GM18498 (cell line): ENCODE measurements around the gene AP2B1.

Experiments
- ATAC-seq: cut with Tn5 transposase; IDR thresholded peaks from one replicate; pipeline ENCODE4 v1.9.1; 2021; ENCODE audit warnings: mild to moderate bottlenecking, moderate library complexity; ENCODE audit not compliant: unreplicated experiment

Gene AP2B1

DNA sequence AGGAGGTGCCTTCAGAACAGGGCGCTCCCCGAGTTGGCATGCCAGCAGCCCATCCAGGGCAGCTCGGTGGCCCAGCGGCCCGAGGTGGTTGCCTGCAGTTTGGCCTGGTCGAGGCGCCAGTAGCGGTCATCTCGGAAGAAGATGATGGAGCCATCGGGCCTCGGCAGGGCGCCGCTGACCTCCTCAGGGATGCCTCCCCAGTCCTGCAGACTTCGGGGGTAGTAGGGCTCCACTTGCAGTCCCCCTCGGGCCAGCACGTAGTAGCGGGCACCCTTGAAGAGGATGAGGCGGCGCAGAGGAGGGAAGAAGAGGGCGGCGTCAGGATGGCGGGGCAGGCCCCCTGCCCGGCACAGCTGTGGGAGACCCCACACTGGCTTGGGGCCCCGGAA, 179.4 kb downstream of the AP2B1 start:
- no peak for ATAC-seq

- ATAC-seq: no peak
These were observed 179.9 kb downstream of the AP2B1 start for GRCh38 chr17:35766903-35767510.

DNA sequence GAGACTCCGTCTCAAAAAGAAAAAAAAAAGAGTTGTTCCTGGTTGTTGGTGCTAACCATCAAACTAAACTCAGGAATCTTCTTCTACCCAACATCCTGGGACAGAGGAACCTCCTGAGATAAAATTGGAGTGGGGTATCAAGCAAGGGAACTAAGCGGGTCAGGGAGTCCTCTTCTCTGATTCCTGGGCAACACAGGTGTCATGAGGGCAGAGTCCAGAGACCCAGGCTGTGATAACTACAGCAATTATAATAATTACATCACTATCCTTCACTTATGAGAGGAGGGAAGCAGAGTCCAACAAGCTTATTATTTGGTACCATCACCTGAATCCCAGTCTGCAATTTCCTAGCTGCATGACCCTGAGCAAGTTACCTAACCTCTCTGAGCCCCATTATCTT, 181.7 kb downstream of the AP2B1 start:
- no peak for ATAC-seq

- ATAC-seq: no peak
These were observed 182.9 kb downstream of the AP2B1 start for GRCh38 chr17:35769895-35770486.

DNA sequence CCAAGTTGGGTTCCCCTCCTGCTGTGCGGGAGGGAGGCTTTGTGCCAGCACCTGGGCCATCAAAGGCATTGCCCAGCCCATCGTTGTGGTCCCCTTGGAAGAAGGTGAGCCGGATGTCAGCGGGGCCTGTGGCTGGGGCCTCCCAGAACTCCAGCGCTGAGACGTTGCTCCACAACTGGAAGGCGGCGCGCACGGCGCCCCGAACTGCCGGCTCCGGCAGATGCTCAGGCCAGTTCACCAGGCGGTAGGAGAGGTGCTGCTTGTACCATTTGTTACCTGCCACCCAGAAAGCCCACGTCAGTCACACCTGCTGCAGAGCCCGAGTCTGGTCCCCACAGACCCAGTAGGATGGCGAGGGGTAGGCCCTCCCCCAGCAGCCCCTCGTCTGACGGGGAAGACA, 186.0 kb downstream of the AP2B1 start:
- ATAC-seq: no peak

- ATAC-seq: no peak
These were observed 186.7 kb downstream of the AP2B1 start for GRCh38 chr17:35773679-35774425.

DNA sequence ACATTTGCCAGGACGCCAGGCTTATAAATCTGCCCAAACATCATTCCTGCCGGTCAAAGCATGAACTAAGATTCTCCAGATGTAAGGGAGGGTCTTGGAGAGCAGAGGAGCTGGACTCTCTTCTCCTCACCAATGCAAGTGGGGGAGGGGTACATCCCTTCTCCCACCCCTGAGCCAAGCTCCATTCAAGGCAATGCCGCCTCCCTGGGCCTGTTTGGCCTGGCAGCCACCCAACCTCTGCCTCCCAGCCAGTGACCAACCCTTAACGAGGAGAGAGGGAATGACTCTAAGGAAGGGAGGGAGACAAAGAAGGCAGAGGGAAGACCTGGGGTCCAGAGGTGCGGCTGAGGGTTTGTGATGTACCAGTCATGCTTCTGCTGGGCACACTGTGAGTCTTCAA, 187.4 kb downstream of the AP2B1 start:
- no peak for ATAC-seq

DNA sequence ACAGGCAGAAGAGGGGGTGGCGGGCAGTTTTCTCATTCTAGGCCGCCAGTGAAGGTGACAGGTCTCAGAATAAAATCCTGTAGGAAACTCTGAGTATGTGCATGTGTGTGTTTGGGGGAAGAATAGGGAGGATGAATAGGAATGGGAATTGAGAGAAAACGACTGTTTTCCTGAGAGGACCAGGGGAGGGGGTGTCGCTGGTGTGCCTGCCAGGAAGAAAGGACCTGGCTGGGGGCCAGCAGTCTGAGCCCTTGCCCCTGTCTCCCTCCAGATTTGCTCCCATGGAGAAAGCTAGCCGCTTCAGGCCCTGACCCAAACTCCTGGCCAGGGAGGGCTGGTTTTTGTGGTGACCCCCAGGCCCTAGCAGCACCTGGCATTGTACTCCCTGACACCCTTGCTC, 187.9 kb downstream of the AP2B1 start:
- no peak for ATAC-seq

- no peak for ATAC-seq
These were observed 188.5 kb downstream of the AP2B1 start for GRCh38 chr17:35775583-35775982.
